ENCODE data around the gene TTLL10.

TTLL10 gene

GRCh38 chr1:1206966-1207531, 33.4 kb downstream of the TTLL10 start:
- DNase-seq, result no peak

GRCh38 chr1:1207571-1207892, 33.9 kb downstream of the TTLL10 start:
- no peak for DNase-seq

GRCh38 chr1:1208713-1209433, 35.2 kb downstream of the TTLL10 start:
- DNase-seq, result no peak

- no peak for DNase-seq
Observed at GRCh38 chr1:1210726-1211540, 37.3 kb downstream of the TTLL10 start.

- DNase-seq, result no peak
Observed at GRCh38 chr1:1211541-1212441, 38.1 kb downstream of the TTLL10 start.

- DNase-seq, result no peak
Observed at GRCh38 chr1:1212780-1213344, 39.2 kb downstream of the TTLL10 start.

- DNase-seq, result no peak
Observed at GRCh38 chr1:1213345-1214265, 39.9 kb downstream of the TTLL10 start, which contains the start of gene TNFRSF4. TNFRSF4 (minus strand) TSS chr1:1214153; CDS start chr1:1214127, 26 bp downstream.

- no peak for DNase-seq
Observed at GRCh38 chr1:1215080-1215676, 41.5 kb downstream of the TTLL10 start.

GRCh38 chr1:1215881-1216605, 42.4 kb downstream of the TTLL10 start:
- no peak for DNase-seq

GRCh38 chr1:1216770-1217620, 43.3 kb downstream of the TTLL10 start:
- DNase-seq, result no peak

- no peak for DNase-seq
Observed at GRCh38 chr1:1217621-1218523, 44.2 kb downstream of the TTLL10 start.

GRCh38 chr1:1218524-1219200, 45.0 kb downstream of the TTLL10 start:
- no peak for DNase-seq

GRCh38 chr1:1219341-1219740, 45.7 kb downstream of the TTLL10 start:
- no peak for DNase-seq

- DNase-seq, result no peak
Observed at GRCh38 chr1:1220197-1220596, 46.5 kb downstream of the TTLL10 start.

- DNase-seq, result no peak
Observed at GRCh38 chr1:1221887-1222574, 48.4 kb downstream of the TTLL10 start.

- no peak for DNase-seq
Observed at GRCh38 chr1:1222575-1223225, 49.0 kb downstream of the TTLL10 start.
